NCI-H1105 (cell line): Measurements from ENCODE around the gene MAGEA6.

Experiments
- DNase-seq: peaks from one replicate; lab custom pipeline; 2025; lab: John Stamatoyannopoulos, UW

MAGEA6 gene

DNA sequence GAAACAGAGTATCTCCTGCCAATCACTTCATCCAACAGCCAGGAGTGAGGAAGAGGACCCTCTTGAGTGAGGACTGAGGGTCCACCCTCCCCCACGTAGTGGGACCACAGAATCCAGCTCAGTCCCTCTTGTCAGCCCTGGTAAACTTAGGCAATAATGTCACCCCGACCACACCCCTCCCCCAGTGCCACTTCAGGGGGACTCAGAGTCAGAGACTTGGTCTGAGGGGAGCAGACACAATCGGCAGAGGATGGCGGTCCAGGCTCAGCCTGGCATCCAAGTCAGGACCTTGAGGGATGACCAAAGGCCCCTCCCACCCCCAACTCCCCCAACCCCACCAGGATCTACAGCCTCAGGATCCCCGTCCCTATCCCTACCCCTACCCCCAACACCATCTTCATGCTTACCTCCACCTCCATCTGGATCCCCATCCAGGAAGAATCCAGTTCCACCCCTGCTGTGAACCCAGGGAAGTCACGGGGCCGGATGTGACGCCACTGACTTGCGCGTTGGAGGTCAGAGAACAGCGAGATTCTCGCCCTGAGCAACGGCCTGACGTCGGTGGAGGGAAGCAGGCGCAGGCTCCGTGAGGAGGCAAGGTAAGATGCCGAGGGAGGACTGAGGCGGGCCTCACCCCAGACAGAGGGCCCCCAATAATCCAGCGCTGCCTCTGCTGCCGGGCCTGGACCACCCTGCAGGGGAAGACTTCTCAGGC lies 36.1 kb downstream of the MAGEA6 start, which contains the start of the genes CSAG1 and MAGEA12:
CSAG1 (minus strand) TSS at position 461 of the 715 bp plus-strand sequence. CDS start 1,261 bp downstream, outside the sequence.
MAGEA12 (plus strand) TSS at position 497 of the 715 bp plus-strand sequence. CDS start 2,405 bp downstream, outside the sequence.
- peak; percentile 87 for DNase-seq

DNA sequence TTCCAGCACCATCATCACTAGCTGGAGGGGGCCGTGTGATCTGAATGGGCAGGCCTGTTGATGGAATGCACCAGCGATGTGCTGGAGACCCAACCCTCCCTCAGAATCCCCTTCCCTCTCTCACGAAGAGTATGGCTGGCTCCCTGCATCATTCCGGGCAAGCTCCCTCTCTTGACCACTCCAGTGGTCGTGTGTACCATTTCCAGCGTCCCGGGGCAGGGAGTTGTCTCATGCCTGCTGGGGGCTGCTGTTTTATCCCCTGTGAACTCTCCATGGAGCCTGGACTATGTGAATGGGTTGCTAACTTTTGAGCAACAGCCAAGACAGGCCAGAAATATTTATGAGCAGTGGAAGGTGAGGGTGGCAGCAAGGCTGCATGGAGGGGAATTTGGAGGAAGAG lies 44.1 kb downstream of the MAGEA6 start:
- no peak for DNase-seq
